Thymus (tissue), 11 donors: ENCODE measurements around the gene C8G. TPM values are rescaled to one million over a fixed set of nuclear protein-coding genes. Genes with fewer than 3 reads are reported as not detected.
A peak's percentile ranks its signal among the peaks of the same experiment; 100 is the strongest.

Source experiments
- DNase-seq, 9 donors: peaks; one replicate each; pipeline ENCODE4 v3.0.0-alpha.2; 2013; ENCODE audit warnings: low spot score in 9 of 9, low read depth in 6 of 9, missing footprints in 1 of 9
- H3K27ac ChIP-seq, 2 donors: one replicate each; pipeline ENCODE4 v1.5.1; 2013; ENCODE audit warnings: control low read depth in 1 of 2, low read depth in 1 of 2, low read length in 1 of 2, mild to moderate bottlenecking in 1 of 2, moderate library complexity in 1 of 2
- H3K27me3 ChIP-seq, 2 donors: one replicate each; pipeline ENCODE4 v1.5.1; 2013; ENCODE audit warnings: low read length in 1 of 2; ENCODE audit not compliant: control insufficient read depth in 2 of 2, insufficient read depth in 1 of 2
- H3K36me3 ChIP-seq, 2 donors: one replicate each; pipeline ENCODE4 v1.5.1; 2013; ENCODE audit warnings: low read length in 1 of 2, mild to moderate bottlenecking in 1 of 2, moderate library complexity in 1 of 2; ENCODE audit not compliant: control insufficient read depth in 2 of 2, insufficient read depth in 2 of 2
- H3K4me1 ChIP-seq, 2 donors: one replicate each; pipeline ENCODE4 v1.5.1; 2013; ENCODE audit warnings: low read length in 2 of 2; ENCODE audit not compliant: control insufficient read depth in 2 of 2, insufficient read depth in 2 of 2
- H3K4me3 ChIP-seq, 2 donors: one replicate each; pipeline ENCODE4 v1.5.1; 2013; ENCODE audit warnings: low read length in 2 of 2, control low read depth in 1 of 2, mild to moderate bottlenecking in 1 of 2
- H3K9me3 ChIP-seq, 2 donors: one replicate each; pipeline ENCODE4 v1.5.1; 2013; ENCODE audit warnings: low read length in 1 of 2, mild to moderate bottlenecking in 1 of 2; ENCODE audit not compliant: control insufficient read depth in 2 of 2, insufficient read depth in 1 of 2
- WGBS: extraction: QIAGEN DNeasy Blood & Tissue Kit; methylation state at CpG from one replicate; pipeline ENCODE4 v1.1.7; 2013; 5-methylcytosine and 5-hydroxymethylcytosine counted together
- polyA plus RNA-seq: library from polyadenylated mRNA; stranded (reverse); fragments of 200-250 nt; gene quantifications from one replicate; pipeline ENCODE4 v1.2.3, GENCODE V29; 2013
- total RNA-seq: library from RNA; stranded (reverse); fragments of 120-200 nt; gene quantifications from one replicate; pipeline ENCODE4 v1.2.4, GENCODE V29; 2013
- donor health status: healthy.

Gene C8G
- total and polyA plus RNA-seq, 2 donors = 2.2 to 6.5 TPM

DNA sequence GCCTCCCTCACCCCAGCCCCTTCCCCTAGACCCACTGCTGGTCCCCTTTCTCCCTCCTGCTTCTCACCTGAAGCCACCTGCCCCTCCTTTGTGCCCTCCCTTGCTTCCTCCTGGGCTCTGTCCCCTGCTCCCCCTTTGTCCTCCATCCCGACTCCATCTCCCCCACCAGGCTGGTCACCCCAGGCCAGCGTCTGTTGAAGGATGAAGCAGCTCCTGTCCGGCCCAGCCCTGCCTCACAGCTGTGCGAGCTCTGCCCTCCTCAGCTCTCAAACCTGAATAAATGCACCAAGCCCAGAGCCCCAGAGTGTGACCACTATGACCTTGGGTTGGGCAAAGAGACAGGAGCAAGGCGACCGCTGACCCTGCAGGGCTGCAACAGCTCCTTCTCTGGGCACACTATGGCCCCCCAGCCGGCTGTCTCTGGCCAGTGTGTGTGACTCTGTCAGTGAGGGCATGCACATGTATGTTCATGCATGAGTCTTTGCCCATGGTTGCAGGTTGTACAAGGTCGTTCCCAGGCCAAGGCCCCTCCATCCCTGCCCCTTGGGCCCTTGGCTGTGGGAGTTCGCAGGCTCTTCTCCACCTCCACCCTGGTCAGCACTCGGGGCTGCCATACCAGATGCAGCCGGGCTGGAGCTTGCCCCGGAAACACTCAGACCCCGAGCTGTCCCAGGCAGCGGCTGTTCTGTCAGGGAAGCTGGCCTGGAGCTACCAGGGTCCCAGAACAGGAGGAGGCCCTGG lies 10.3 kb downstream of the C8G start:
- DNase-seq = no peak
- H3K27me3 ChIP-seq = no peaks in the 10 kb centered on the region
- 90% methylated on average over 14 of the region's 14 CpGs for WGBS
- H3K27ac ChIP-seq = no peak overlapping the region
- H3K9me3 ChIP-seq = peaks cover 0 to 3% of the 10 kb centered on the region in 2 donors
- H3K4me3 ChIP-seq = no peak overlapping the region
- no peaks in the 10 kb centered on the region for H3K36me3 ChIP-seq
- peaks cover 21 to 37% of the 10 kb centered on the region in 2 donors for H3K4me1 ChIP-seq

DNA sequence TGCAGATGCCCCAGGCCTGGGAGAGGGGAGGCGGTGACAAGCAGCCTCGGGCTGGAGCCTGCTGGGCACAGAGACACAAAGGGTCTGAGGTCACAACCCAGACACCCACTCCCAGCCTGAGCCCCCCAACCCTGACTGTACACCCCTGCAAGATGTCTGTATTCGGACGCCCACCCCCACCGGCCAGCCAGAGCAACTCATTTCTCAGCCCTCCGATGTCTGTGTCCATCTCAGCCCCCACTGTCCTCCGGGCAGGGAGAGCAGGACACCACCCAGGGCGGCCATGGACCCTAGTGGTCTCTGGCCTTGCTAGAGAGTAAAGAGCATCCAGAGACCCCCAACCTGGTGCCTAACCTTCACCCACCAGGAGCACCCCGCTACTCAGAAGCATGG lies 10.9 kb downstream of the C8G start:
- no peak for DNase-seq
- H3K27ac ChIP-seq = no peak overlapping the region
- H3K4me3 ChIP-seq = no peak overlapping the region
- H3K4me1 ChIP-seq = peaks cover 21 to 37% of the 10 kb centered on the region in 2 donors
- H3K27me3 ChIP-seq = no peaks in the 10 kb centered on the region
- WGBS = 99% methylated on average over 9 of the region's 9 CpGs
- H3K36me3 ChIP-seq = no peaks in the 10 kb centered on the region
- peaks cover 0 to 6% of the 10 kb centered on the region in 2 donors for H3K9me3 ChIP-seq

DNA sequence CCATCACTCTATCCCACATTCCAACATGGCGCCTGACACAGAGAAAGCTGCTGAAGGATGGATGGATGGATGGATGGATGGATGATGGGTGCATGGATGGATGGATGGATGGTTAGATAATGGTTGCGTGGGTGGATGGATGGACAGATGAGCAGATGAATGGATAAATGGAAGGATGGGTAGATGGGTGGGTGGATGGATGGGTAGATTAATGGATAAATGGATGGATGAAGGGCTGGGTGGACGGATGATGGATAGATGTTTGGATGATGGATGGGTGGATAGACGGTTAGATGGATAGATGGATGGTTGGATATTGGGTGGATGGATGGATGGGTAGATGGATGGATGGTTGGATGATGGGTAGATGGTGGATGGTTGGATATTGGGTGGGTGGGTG lies 11.6 kb downstream of the C8G start:
- 97% methylated on average over 4 of the region's 4 CpGs for WGBS
- Histone ChIP-seq H3K27me3 (no peaks in the 10 kb centered on the region), H3K27ac (no peak overlapping the region), H3K4me1 (peaks cover 25 to 38% of the 10 kb centered on the region in 2 donors), H3K4me3 (no peak overlapping the region), H3K9me3 (peaks cover 0 to 7% of the 10 kb centered on the region in 2 donors), H3K36me3 (no peaks in the 10 kb centered on the region)
- DNase-seq = no peak

DNA sequence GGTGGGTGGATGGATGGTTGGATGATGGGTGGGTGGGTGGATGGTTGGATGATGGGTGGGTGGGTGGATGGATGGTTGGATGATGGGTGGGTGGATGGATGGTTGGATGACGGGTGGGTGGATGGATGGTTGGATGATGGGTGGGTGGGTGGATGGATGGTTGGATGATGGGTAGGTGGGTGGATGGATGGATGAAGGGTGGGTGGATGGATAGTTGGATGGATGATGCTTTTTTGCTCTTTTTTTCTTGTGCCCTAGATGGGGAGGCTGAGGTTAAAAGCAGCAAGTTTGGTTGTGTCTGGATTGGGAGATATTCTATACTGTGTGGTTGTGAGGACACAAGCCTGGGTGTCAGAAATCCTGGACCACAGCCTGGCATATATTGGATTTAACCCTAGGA lies 12.4 kb downstream of the C8G start:
- Histone ChIP-seq H3K27ac (no peak overlapping the region), H3K36me3 (no peaks in the 10 kb centered on the region), H3K4me3 (no peak overlapping the region), H3K9me3 (peaks cover 0 to 7% of the 10 kb centered on the region in 2 donors), H3K27me3 (no peaks in the 10 kb centered on the region), H3K4me1 (peaks cover 25 to 40% of the 10 kb centered on the region in 2 donors)
- no peak for DNase-seq
- 94% methylated on average over 1 of the region's 1 CpG for WGBS

DNA sequence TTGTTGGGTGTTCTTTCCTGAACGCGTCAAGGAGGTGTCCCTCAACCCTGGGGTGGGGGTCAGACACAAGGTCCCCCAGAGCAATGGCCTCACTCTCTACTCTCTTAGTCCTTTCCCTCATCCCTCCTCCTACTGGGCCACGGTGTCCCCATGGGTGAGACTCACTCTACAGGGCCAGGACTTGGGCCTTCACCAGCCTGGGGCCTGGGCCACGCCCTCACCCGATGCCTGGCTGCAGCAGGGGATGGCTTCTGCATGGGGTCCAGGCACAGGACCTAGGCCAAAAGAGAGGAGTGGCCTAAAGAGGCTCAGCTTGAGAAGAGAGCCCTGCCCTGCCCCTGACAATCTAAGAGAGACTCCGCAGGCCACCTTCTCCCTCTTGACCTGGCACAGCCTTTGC lies 12.9 kb downstream of the C8G start:
- Histone ChIP-seq H3K9me3 (peaks cover 0 to 7% of the 10 kb centered on the region in 2 donors), H3K27ac (no peak overlapping the region), H3K4me1 (peaks cover 27 to 45% of the 10 kb centered on the region in 2 donors), H3K4me3 (no peak overlapping the region), H3K36me3 (no peaks in the 10 kb centered on the region), H3K27me3 (no peaks in the 10 kb centered on the region)
- 96% methylated on average over 6 of the region's 6 CpGs for WGBS
- no peak for DNase-seq

DNA sequence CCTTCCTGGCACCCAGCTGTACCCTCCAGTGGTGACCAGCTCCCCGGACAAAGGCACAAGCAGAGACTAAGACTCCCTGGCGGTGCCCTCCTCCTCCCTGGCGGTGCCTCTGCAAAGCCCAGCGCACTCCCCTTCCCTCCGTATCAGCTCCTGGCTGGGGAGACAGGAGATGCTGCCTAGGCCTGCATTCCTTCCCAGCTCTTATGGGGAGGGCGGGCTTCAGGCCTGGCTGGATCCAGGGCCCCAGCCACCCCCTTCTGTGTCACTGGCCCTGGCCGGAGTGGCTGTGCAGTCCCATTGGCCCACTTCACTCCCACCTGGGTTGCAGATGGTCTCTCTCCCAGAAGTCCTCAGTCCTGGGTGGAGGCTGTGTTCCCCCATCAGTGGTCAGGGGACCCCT lies 13.4 kb downstream of the C8G start:
- no peak overlapping the region for H3K4me3 ChIP-seq
- 98% methylated on average over 7 of the region's 7 CpGs for WGBS
- no peak for DNase-seq
- no peaks in the 10 kb centered on the region for H3K27me3 ChIP-seq
- no peak overlapping the region for H3K27ac ChIP-seq
- peaks cover 27 to 50% of the 10 kb centered on the region in 2 donors for H3K4me1 ChIP-seq
- H3K36me3 ChIP-seq = no peaks in the 10 kb centered on the region
- H3K9me3 ChIP-seq = peaks cover 0 to 7% of the 10 kb centered on the region in 2 donors

DNA sequence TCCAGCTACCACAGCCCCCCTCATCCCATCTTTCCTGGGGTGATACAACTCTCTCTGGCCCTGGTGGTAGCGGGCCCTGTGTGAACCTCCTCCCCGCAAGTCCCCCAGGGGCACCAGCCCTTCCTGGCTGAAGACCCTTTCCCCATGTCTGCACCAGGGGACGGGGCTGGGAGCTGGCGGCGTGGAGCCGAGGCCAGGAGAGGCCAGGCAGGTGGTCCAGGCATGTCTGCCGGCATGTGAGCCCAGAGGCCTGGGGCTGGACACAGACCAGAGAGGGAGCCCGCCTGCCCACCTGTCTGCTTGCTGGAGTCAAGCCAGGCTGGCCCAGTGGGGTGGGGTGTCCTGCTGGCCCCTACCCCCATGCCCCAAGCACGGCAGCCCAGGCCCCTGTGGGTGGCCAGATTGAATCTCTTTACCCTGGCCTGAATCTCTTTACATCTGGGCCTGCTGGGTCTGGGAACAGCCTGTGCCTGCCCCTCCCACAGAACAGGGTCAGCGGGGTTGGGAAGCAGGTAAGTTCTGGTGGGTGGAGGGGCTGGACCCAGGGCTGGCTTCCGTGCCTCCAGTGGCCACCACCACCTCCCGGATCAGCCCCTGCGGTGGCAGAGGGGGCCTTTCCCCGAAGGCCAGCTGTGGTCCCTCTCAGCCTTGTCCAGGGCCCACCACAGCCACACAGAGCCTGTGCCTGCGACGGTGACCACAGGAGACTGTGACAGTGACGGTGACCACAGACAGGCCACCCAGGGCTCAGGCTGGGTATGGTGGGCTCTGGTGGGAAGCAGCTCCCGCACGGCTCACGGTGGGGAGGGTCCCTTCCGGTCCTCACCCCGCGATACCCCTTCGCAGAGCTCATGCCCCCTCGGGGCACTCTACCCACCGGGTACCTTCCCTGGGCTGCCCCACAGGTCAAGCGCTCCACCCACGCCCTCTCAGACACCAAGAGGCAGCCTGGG lies 14.1 kb downstream of the C8G start:
- Histone ChIP-seq H3K9me3 (peaks cover 0 to 7% of the 10 kb centered on the region in 2 donors), H3K4me1 (peaks cover 27 to 54% of the 10 kb centered on the region in 2 donors), H3K27me3 (no peaks in the 10 kb centered on the region), H3K27ac (peak overlapping the region; percentile 68 to 84), H3K4me3 (no peak overlapping the region), H3K36me3 (no peaks in the 10 kb centered on the region)
- no peak for DNase-seq
- WGBS = 95% methylated on average over 28 of the region's 28 CpGs

DNA sequence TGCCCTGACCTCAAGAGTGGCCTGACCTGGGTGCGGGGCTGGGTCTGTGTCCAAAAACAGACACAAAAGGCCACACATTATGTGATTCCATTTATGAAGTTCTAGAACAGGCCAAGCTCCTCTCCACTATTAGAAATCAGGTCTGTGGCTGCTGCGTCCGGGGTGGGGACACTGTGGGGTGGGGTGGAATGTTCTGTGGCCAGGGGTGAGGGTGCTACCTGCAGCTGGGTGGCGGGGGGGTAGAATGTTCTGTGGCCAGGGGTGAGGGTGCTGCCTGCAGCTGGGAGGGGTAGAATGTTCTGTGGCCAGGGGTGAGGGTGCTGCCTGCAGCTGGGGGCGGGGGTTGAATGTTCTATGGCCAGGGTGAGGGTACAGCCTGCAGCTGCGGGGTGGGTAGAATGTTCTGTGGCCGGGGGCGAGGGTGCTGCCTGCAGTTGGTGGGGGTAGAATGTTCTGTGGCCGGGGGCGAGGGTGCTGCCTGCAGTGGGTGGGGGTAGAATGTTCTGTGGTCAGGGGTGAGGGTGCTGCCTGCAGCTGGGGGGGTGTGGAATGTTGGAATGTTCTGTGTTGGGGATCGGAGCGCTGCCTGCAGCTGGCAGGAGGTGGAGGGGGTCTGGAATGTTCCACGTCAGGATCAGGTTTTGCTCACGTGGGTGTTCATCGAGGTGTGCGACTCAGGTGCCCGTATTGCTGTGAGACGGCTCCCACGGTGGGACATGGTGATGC lies 15.3 kb downstream of the C8G start:
- no peaks in the 10 kb centered on the region for H3K36me3 ChIP-seq
- H3K27me3 ChIP-seq = no peaks in the 10 kb centered on the region
- whole genome bisulfite sequencing = 51% methylated on average over 19 of the region's 19 CpGs
- DNase-seq = peak in 4 of 9 donors; percentile 37 to 65 (median 46)
- no peak overlapping the region for H3K4me3 ChIP-seq
- peak overlapping the region; percentile 76 to 84 for H3K27ac ChIP-seq
- H3K9me3 ChIP-seq = peaks cover 0 to 7% of the 10 kb centered on the region in 2 donors
- H3K4me1 ChIP-seq = peaks cover 32 to 62% of the 10 kb centered on the region in 2 donors
